MCF 10A (cell line): ENCODE data around the gene EMP2. TPM values are rescaled to one million over a fixed set of nuclear protein-coding genes. Genes with fewer than 3 reads are reported as not detected.

Experiments
- BruUV-seq: library from RNA; stranded (reverse); fragments of 400-500 nt; replicated peaks from 2 replicates; lab custom pipeline; 2021; lab: Mats Ljungman, UMichigan
- CTCF ChIA-PET: fragments of 300-600 bp; sonication (Branson Sonifier 250); formaldehyde crosslinking; extraction: SDS; loops from one replicate; lab custom pipeline; 2021; ENCODE audit warnings: antibody characterized with exemption, inconsistent platforms; lab: Yijun Ruan, JAX
- POLR2A ChIA-PET: fragments of 300-600, 350-650 bp; sonication (Branson Sonifier 250); formaldehyde crosslinking; extraction: SDS; loops from one replicate; lab custom pipeline; 2020; ENCODE audit warnings: antibody characterized with exemption, inconsistent platforms; lab: Yijun Ruan, JAX
- DNase-seq: peaks from one replicate; pipeline ENCODE4 v3.0.0-alpha.2; 2018; ENCODE audit not compliant: unreplicated experiment
- H3K27ac Mint-ChIP-seq: one replicate; pipeline ENCODE4 v1.8.0; 2022; ENCODE audit warnings: mild to moderate bottlenecking, low read depth, mixed read lengths; ENCODE audit not compliant: unreplicated experiment
- H3K27me3 Mint-ChIP-seq: one replicate; pipeline ENCODE4 v1.8.0; 2022; ENCODE audit warnings: mixed read lengths; ENCODE audit not compliant: insufficient read depth, unreplicated experiment
- H3K36me3 Mint-ChIP-seq: one replicate; pipeline ENCODE4 v1.8.0; 2022; ENCODE audit warnings: mild to moderate bottlenecking, moderate library complexity, mixed read lengths; ENCODE audit not compliant: insufficient read depth, unreplicated experiment
- H3K4me1 Mint-ChIP-seq: one replicate; pipeline ENCODE4 v1.8.0; 2022; ENCODE audit warnings: mixed read lengths; ENCODE audit not compliant: insufficient read depth, unreplicated experiment
- H3K4me3 Mint-ChIP-seq: one replicate; pipeline ENCODE4 v1.8.0; 2022; ENCODE audit warnings: mild to moderate bottlenecking, moderate library complexity, mixed read lengths; ENCODE audit not compliant: unreplicated experiment
- H3K9me3 Mint-ChIP-seq: one replicate; pipeline ENCODE4 v1.8.0; 2022; ENCODE audit warnings: mixed read lengths; ENCODE audit not compliant: unreplicated experiment
- intact Hi-C: fragments of 100-400 bp; cut with micrococcal nuclease; formaldehyde crosslinking; loops from 2 replicates; pipeline ENCODE4 v1.14.1; 2022
- total RNA-seq: library from RNA; stranded (reverse); gene quantifications from 2 replicates; pipeline ENCODE4 v1.2.3, GENCODE V29; 2022
- TF ChIP-seq, protein P1 (sequence below): fragments of 200-600 bp; IDR thresholded peaks from one replicate; pipeline ENCODE4 v1.8.0; 2022; ENCODE audit warnings: antibody characterized with exemption, mild to moderate bottlenecking; ENCODE audit not compliant: unreplicated experiment

The EMP2 gene
- total RNA-seq, 1 experiment from 2014 or later, result 4.8 TPM

DNA sequence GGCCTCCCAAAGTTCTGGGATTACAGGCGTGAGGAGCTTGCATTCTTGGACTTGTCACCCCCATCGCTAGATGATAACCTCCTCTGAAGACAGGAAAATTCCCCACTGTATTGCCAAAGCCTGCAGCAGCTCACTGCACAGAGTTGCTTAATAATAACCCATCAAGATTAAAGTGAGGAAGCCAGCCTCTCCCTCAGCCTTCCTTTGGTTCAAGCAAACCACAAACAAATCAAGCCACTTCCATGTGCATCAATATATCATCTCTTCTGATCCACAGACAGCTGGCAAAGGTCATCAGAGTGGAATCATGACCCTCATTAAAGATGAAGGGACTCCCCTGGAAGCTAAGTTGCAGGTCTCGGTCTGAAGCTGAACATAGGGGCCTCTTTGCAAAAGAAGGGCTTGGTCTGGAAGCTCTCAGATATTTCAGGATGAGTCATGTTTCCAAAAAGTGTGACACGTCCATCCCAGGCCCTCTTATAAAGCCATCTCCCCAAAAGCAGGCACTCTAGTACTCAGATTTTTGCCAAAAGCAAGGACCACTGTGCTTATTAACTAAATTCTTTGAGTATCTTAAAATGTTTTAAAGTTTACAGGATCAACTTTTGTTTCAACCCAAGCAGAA, 4.8 kb downstream of the EMP2 start:
- no TSS peak for BruUV-seq
- Mint-ChIP-seq H3K36me3 (peaks cover 2% of the 10 kb centered on the region), H3K4me1 (peaks cover 16% of the 10 kb centered on the region), H3K27ac (no peak overlapping the region), H3K27me3 (no peaks in the 10 kb centered on the region), H3K4me3 (no peak overlapping the region), H3K9me3 (no peaks in the 10 kb centered on the region)
- no peak for DNase-seq
- ChIA-PET POLR2A (interaction anchor here (0.6 kb wide), 1 partner anchor 17 kb away, joined by 4 read pairs; no protein-coding TSS in a partner anchor), CTCF (interaction anchor here (0.6 to 1.0 kb wide), 3 partner anchors 8 to 16 kb away, joined by 3 read pairs; no protein-coding TSS in a partner anchor)
- TF ChIP-seq, protein P1, sequence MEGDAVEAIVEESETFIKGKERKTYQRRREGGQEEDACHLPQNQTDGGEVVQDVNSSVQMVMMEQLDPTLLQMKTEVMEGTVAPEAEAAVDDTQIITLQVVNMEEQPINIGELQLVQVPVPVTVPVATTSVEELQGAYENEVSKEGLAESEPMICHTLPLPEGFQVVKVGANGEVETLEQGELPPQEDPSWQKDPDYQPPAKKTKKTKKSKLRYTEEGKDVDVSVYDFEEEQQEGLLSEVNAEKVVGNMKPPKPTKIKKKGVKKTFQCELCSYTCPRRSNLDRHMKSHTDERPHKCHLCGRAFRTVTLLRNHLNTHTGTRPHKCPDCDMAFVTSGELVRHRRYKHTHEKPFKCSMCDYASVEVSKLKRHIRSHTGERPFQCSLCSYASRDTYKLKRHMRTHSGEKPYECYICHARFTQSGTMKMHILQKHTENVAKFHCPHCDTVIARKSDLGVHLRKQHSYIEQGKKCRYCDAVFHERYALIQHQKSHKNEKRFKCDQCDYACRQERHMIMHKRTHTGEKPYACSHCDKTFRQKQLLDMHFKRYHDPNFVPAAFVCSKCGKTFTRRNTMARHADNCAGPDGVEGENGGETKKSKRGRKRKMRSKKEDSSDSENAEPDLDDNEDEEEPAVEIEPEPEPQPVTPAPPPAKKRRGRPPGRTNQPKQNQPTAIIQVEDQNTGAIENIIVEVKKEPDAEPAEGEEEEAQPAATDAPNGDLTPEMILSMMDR, result no peak
- intact Hi-C loops, result no loop called here

DNA sequence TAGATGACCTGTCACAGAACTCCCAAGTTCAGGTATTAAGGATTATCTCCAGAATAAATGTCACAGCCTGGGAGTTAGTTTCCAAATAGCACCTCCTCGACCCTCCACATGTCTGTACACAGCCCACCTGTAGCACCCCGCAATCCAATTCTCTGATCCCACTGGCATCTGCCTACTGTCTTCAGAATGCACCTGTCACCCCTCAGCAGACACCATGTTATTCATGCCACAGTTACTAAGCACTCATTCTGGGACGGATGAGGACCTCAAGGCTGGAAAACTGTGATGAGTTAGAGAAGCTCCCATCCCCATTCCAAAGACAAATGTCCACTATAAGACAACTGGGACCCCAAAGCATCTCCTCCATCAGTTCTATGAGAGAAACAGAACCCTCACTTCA, 7.8 kb downstream of the EMP2 start:
- H3K9me3 Mint-ChIP-seq, result no peaks in the 10 kb centered on the region
- BruUV-seq, result no TSS peak
- TF ChIP-seq, protein P1, result no peak
- H3K27me3 Mint-ChIP-seq, result no peaks in the 10 kb centered on the region
- no peaks in the 10 kb centered on the region for H3K4me1 Mint-ChIP-seq
- ChIA-PET POLR2A (no interaction called here), CTCF (no interaction called here)
- H3K36me3 Mint-ChIP-seq, result peaks cover 5% of the 10 kb centered on the region
- no peak for DNase-seq
- H3K4me3 Mint-ChIP-seq, result no peak overlapping the region
- H3K27ac Mint-ChIP-seq, result no peak overlapping the region
- intact Hi-C loops, result no loop called here

DNA sequence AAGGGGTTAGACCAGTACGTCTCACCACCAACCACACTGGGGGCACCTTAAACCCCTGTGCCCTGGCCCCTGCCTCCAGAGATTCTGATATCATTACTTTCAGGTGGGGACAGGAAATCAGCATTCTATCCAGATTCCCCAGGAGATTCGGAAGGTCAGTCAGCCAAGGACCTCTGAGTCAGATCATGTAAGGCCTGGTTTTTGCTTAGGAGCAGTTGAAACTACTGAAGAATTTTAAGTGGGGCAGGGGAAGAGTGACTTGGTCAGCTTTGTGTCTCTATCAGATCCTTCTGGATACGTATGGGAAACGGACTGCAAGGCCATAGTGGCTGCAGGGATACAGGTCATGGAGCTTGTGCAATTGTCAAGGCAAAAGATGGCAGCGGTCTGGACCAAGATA, 9.0 kb downstream of the EMP2 start:
- no peaks in the 10 kb centered on the region for H3K4me1 Mint-ChIP-seq
- intact Hi-C loops, result no loop called here
- no peak overlapping the region for H3K4me3 Mint-ChIP-seq
- CTCF ChIA-PET, result interaction anchor here (0.6 to 2.1 kb wide), 3 partner anchors 9 to 257 kb away, joined by 3 to 6 read pairs (median 3); partner anchors contain the start of gene EMP2
- BruUV-seq, result no TSS peak
- H3K27ac Mint-ChIP-seq, result no peak overlapping the region
- TF ChIP-seq, protein P1, result no peak
- H3K36me3 Mint-ChIP-seq, result peaks cover 5% of the 10 kb centered on the region
- POLR2A ChIA-PET, result no interaction called here
- H3K27me3 Mint-ChIP-seq, result no peaks in the 10 kb centered on the region
- H3K9me3 Mint-ChIP-seq, result no peaks in the 10 kb centered on the region
- no peak for DNase-seq

DNA sequence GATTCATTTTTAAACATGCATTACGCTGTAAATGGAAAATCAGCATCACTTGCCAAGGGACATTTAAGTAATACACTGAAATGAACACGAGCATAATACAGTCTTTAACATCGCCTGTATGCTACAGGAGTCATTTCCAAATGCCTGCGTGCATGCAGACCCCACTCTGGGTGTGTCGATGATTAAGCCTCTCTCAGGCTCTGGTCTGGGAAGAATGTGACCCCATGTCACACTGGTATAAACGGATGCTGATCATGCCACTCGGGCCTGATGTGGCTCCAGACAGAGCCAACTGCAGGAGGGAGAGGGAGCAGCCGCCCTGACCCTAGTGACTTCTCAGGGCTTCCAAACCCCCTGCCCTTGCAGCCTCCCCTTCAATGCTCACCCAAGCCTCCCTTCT, 10.8 kb downstream of the EMP2 start:
- Mint-ChIP-seq H3K9me3 (no peaks in the 10 kb centered on the region), H3K4me1 (no peaks in the 10 kb centered on the region), H3K27me3 (no peaks in the 10 kb centered on the region), H3K36me3 (peaks cover 5% of the 10 kb centered on the region), H3K4me3 (no peak overlapping the region), H3K27ac (no peak overlapping the region)
- POLR2A ChIA-PET, result no interaction called here
- intact Hi-C loops, result no loop called here
- CTCF ChIA-PET, result interaction anchor here (0.6 to 2.1 kb wide), 3 partner anchors 10 to 394 kb away, joined by 3 to 6 read pairs (median 4); partner anchors contain the start of gene EMP2
- DNase-seq, result no peak
- BruUV-seq, result no TSS peak
- TF ChIP-seq, protein P1, result no peak
